Karpas-422 (cell line): ENCODE results near the gene RFX4. TPM values are rescaled to one million over a fixed set of nuclear protein-coding genes. Genes with fewer than 3 reads are reported as not detected.

Experiments used
- DNase-seq: peaks from one replicate; pipeline ENCODE4 v3.0.0-alpha.2; 2015
- H2AFZ ChIP-seq: fragments of 200-600 bp; sonication (generic); 2 replicates; pipeline ENCODE4 v1.6.1; 2014; ENCODE audit warnings: antibody characterized with exemption, low read length, mixed read lengths
- H3K27ac ChIP-seq: fragments of 200-600 bp; sonication (generic); 2 replicates; pipeline ENCODE4 v1.5.1; 2014; ENCODE audit warnings: mild to moderate bottlenecking, low read length, moderate library complexity
- H3K27me3 ChIP-seq: fragments of 200-600 bp; sonication (generic); 2 replicates; pipeline ENCODE4 v1.6.1; 2014; ENCODE audit warnings: low read length, mixed read lengths
- H3K36me3 ChIP-seq: fragments of 200-600 bp; sonication (generic); 2 replicates; pipeline ENCODE4 v1.6.1; 2014; ENCODE audit warnings: low read length, mixed read lengths; ENCODE audit not compliant: insufficient read depth
- H3K4me1 ChIP-seq: fragments of 200-600 bp; sonication (generic); 2 replicates; pipeline ENCODE4 v1.6.1; 2014; ENCODE audit warnings: mild to moderate bottlenecking, low read length, mixed read lengths
- H3K4me2 ChIP-seq: fragments of 200-600 bp; sonication (generic); 2 replicates; pipeline ENCODE4 v1.6.1; 2014; ENCODE audit warnings: low read length, low read depth, mild to moderate bottlenecking; ENCODE audit not compliant: poor library complexity, severe bottlenecking
- H3K4me3 ChIP-seq: fragments of 200-600 bp; sonication (generic); 2 replicates; pipeline ENCODE4 v1.5.1; 2014; ENCODE audit warnings: mild to moderate bottlenecking, antibody characterized with exemption, low read length, mixed read lengths
- H3K79me2 ChIP-seq: fragments of 200-600 bp; sonication (generic); 2 replicates; pipeline ENCODE4 v1.6.1; 2014; ENCODE audit warnings: mild to moderate bottlenecking, low read length, mixed read lengths
- H3K9ac ChIP-seq: fragments of 200-600 bp; sonication (generic); 2 replicates; pipeline ENCODE4 v1.6.0; 2014; ENCODE audit warnings: low read length
- H3K9me2 ChIP-seq: fragments of 200-600 bp; sonication (generic), shearing (Covaris generic); replicated peaks from 2 replicates; pipeline ENCODE4 v1.6.0; 2014; ENCODE audit warnings: mild to moderate bottlenecking, low read length, moderate library complexity; ENCODE audit not compliant: insufficient read depth
- H3K9me3 ChIP-seq: fragments of 300-700, 200-600 bp; sonication (generic); 2 replicates; pipeline ENCODE4 v1.6.1; 2014; ENCODE audit warnings: low read length, mixed read lengths
- H4K20me1 ChIP-seq: fragments of 200-600 bp; sonication (generic); 2 replicates; pipeline ENCODE4 v1.6.1; 2014; ENCODE audit warnings: mild to moderate bottlenecking, antibody characterized with exemption, low read length, low read depth; ENCODE audit not compliant: insufficient read depth
- total RNA-seq: library from RNA; depleted of rRNA; stranded (reverse); fragments of >200 nt; shearing (Covaris generic); gene quantifications from 2 replicates; pipeline ENCODE4 v1.2.3, GENCODE V29; 2014; ENCODE audit warnings: low replicate concordance

RFX4 gene
- total RNA-seq, 1 experiment from 2014 or later = not detected

DNA sequence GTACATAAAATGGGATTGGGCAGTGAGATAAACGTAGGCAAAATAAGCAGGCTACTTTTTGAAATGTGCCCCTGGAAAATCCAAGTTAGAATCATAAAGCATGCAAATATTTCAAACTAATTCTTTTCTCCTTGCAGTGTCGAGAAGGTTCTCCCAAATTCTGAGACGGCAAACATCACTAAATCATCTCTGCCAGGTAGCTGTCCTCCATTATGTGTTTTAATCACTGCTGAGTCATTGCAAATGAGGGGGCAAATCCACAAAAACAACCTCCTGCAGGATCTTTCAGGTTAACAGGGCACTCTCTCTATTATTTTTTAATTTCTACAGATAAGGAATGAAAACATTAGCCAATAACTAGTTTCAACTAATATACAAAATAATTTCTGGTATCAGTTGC, 128.5 kb downstream of the RFX4 start:
- Histone ChIP-seq H3K9me2 (no peaks in the 10 kb centered on the region), H3K4me2 (no peak overlapping the region), H3K9ac (no peak overlapping the region), H2AFZ (no peak overlapping the region), H3K27ac (no peak overlapping the region), H3K4me3 (no peak overlapping the region), H3K27me3 (no peaks in the 10 kb centered on the region), H3K36me3 (no peaks in the 10 kb centered on the region), H3K4me1 (no peaks in the 10 kb centered on the region), H3K9me3 (no peaks in the 10 kb centered on the region), H4K20me1 (no peaks in the 10 kb centered on the region), H3K79me2 (no peaks in the 10 kb centered on the region)
- DNase-seq = no peak

DNA sequence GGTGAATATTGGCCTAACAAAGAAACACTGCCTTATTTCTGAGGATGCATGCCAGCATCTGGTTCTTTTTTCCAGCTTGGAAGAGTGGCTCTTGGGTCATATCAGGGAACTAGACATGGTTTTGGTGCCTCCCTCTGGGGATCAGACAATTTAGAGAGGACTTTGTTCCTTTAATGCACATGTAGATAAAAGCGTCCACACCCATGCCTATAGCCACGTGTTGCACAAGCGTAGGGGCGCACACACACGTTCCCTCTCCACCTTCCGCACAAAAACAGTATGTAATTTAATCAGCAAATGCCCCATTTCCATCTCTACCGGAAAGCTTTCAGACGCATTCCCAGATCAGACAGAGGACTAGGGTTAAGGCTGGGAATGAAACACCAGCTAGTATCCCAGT, 130.0 kb downstream of the RFX4 start:
- H3K4me1 ChIP-seq = no peaks in the 10 kb centered on the region
- H2AFZ ChIP-seq = no peak overlapping the region
- no peaks in the 10 kb centered on the region for H3K9me2 ChIP-seq

DNA sequence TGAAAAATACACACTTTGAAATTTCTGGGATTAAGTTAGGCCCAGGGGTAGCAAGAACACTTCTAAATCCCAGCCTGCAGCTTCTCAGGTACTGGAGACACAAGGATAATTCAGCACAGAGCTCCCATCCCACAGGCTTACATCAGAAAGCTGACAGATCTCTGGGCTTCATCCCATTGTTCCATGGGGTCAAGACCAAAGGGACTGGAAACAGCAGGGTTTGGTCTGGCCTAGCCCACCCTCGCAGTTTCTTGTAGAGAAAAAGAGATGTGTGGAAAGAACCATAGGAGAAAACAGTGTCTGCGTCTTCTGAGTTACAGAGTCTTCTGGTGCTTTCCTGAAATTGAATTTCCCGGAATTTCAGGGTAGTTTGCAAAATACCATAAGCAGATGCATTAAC, 132.1 kb downstream of the RFX4 start:
- Histone ChIP-seq H3K4me2 (no peak overlapping the region), H2AFZ (no peak overlapping the region), H3K4me1 (no peaks in the 10 kb centered on the region), H3K9me3 (no peaks in the 10 kb centered on the region), H4K20me1 (no peaks in the 10 kb centered on the region), H3K79me2 (no peaks in the 10 kb centered on the region), H3K9ac (no peak overlapping the region), H3K27ac (no peak overlapping the region), H3K4me3 (no peak overlapping the region), H3K36me3 (no peaks in the 10 kb centered on the region), H3K27me3 (no peaks in the 10 kb centered on the region), H3K9me2 (no peaks in the 10 kb centered on the region)
- DNase-seq = no peak

More for the DNA sequence above, 130.0 kb downstream of the RFX4 start:
- no peaks in the 10 kb centered on the region for H3K9me3 ChIP-seq
- no peaks in the 10 kb centered on the region for H3K27me3 ChIP-seq
- no peak overlapping the region for H3K4me3 ChIP-seq
- no peaks in the 10 kb centered on the region for H3K36me3 ChIP-seq
- no peak overlapping the region for H3K4me2 ChIP-seq
- no peak overlapping the region for H3K27ac ChIP-seq
- no peaks in the 10 kb centered on the region for H3K79me2 ChIP-seq
- no peaks in the 10 kb centered on the region for H4K20me1 ChIP-seq
- DNase-seq = no peak
- no peak overlapping the region for H3K9ac ChIP-seq

DNA sequence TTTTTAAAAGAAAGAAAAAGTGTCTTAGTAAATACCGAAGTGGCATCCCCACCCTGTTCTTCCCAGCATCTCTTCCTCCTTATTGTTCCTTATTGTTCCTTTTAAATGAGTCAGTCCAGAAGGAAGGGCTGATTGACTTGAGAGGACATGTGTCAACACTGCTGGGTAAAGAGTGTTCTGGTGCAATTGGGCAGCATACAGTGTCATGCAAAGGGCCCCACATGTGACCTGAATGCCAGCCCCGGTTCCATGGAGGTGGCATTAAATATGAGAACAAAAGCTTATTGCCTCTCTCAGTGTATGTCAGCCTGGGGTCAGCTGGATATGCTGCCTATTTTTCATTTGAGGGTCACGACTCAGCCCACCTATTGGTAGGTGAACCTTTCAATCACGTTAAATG, 132.8 kb downstream of the RFX4 start:
- no peaks in the 10 kb centered on the region for H4K20me1 ChIP-seq
- no peaks in the 10 kb centered on the region for H3K36me3 ChIP-seq
- no peaks in the 10 kb centered on the region for H3K79me2 ChIP-seq
- H3K4me1 ChIP-seq = no peaks in the 10 kb centered on the region
- H3K4me2 ChIP-seq = no peak overlapping the region
- H3K9me3 ChIP-seq = no peaks in the 10 kb centered on the region
- H3K27me3 ChIP-seq = no peaks in the 10 kb centered on the region
- no peak overlapping the region for H3K4me3 ChIP-seq
- H3K9ac ChIP-seq = no peak overlapping the region
- no peaks in the 10 kb centered on the region for H3K9me2 ChIP-seq
- no peak overlapping the region for H2AFZ ChIP-seq
- H3K27ac ChIP-seq = no peak overlapping the region
- DNase-seq = no peak

DNA sequence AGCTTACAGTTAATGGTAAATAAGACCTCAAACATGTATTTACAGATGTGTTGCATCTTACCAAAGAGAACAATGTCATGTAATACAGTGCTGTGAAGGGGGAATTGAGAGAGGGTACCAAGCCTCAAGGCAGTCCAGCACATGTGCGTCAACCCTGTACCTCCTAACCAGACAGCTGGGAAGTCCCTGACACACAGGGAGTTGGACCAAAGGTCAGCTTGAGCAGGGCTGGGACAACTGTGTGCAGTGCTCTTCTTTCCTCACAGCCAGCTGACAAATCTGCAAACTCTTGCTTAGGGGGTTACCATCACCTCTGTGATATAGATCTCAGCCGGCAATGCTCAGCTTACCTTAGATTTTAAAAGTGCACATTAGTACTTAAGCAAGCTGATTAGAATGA, 134.9 kb downstream of the RFX4 start:
- H3K9ac ChIP-seq = no peak overlapping the region
- H3K36me3 ChIP-seq = no peaks in the 10 kb centered on the region
- H3K9me3 ChIP-seq = no peaks in the 10 kb centered on the region
- no peak overlapping the region for H2AFZ ChIP-seq
- no peaks in the 10 kb centered on the region for H3K79me2 ChIP-seq
- H3K4me1 ChIP-seq = no peaks in the 10 kb centered on the region
- H3K27me3 ChIP-seq = no peaks in the 10 kb centered on the region
- no peaks in the 10 kb centered on the region for H3K9me2 ChIP-seq
- H4K20me1 ChIP-seq = no peaks in the 10 kb centered on the region
- no peak overlapping the region for H3K4me2 ChIP-seq
- no peak overlapping the region for H3K4me3 ChIP-seq
- no peak for DNase-seq
- no peak overlapping the region for H3K27ac ChIP-seq

DNA sequence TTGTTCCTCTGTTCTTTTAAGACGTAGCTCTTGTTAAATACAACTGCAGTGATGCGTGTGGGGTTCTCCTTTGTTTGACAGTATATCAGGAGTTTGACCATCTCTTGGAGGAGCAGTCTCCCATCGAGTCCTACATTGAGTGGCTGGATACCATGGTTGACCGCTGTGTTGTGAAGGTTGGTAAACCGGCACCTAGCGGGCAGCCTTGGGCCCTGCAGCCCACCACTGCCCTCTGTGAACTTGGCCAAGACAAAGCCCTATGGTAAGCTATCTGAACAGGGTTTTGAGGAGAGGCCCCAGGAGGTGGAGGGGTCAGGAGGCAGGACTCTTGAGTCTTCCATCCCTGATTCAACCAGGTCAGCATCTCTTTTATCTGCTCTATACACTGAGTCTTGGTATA, 137.1 kb downstream of the RFX4 start:
- Histone ChIP-seq H3K27ac (no peak overlapping the region), H3K36me3 (no peaks in the 10 kb centered on the region), H3K4me1 (no peaks in the 10 kb centered on the region), H3K27me3 (no peaks in the 10 kb centered on the region), H4K20me1 (no peaks in the 10 kb centered on the region), H3K79me2 (no peaks in the 10 kb centered on the region), H3K9me3 (no peaks in the 10 kb centered on the region), H3K9me2 (no peaks in the 10 kb centered on the region), H3K4me3 (no peak overlapping the region), H3K4me2 (no peak overlapping the region), H3K9ac (no peak overlapping the region), H2AFZ (no peak overlapping the region)
- DNase-seq = no peak

DNA sequence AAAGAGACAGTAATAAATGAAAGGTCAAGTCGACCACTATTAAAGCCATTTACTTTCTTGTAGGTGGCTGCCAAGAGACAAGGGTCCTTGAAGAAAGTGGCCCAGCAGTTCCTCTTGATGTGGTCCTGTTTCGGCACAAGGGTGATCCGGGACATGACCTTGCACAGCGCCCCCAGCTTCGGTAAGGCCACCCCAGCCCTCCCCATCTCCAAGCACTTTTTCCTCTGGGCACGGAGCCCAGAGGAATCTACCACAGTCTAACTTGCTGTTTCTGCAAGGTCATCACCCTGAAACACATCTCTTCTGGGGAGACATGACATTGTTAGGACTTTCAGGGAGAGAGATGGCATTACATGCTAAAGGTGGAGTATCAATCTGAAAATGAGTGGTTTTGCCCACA, 137.9 kb downstream of the RFX4 start:
- Histone ChIP-seq H4K20me1 (no peaks in the 10 kb centered on the region), H3K4me2 (no peak overlapping the region), H2AFZ (no peak overlapping the region), H3K9me2 (no peaks in the 10 kb centered on the region), H3K27ac (no peak overlapping the region), H3K4me1 (no peaks in the 10 kb centered on the region), H3K27me3 (no peaks in the 10 kb centered on the region), H3K9me3 (no peaks in the 10 kb centered on the region), H3K36me3 (no peaks in the 10 kb centered on the region), H3K79me2 (no peaks in the 10 kb centered on the region), H3K4me3 (no peak overlapping the region), H3K9ac (no peak overlapping the region)
- DNase-seq = no peak

DNA sequence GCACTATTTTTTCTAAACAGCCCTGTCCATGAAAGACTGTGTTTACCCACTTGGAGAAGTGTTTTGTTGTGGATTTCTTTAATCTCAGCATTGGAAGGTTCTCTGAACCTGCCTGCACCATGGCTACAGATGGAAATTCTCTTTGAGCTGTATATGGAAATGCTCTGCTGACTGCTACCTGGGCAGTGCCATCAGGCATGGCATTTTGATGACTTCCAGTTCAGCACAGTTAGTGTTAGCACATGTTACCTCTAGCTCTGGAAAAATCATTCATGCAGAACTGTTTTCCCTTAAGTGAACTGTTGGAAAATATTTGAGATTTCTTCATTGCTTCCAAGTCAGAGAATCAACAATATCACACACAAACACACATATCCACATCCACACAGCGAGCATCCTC, 139.1 kb downstream of the RFX4 start:
- Histone ChIP-seq H3K27ac (no peak overlapping the region), H3K9ac (no peak overlapping the region), H3K9me3 (no peaks in the 10 kb centered on the region), H3K4me1 (no peaks in the 10 kb centered on the region), H4K20me1 (no peaks in the 10 kb centered on the region), H3K4me3 (no peak overlapping the region), H3K4me2 (no peak overlapping the region), H3K79me2 (no peaks in the 10 kb centered on the region), H3K27me3 (no peaks in the 10 kb centered on the region), H3K9me2 (no peaks in the 10 kb centered on the region), H3K36me3 (no peaks in the 10 kb centered on the region), H2AFZ (no peak overlapping the region)
- DNase-seq = no peak

DNA sequence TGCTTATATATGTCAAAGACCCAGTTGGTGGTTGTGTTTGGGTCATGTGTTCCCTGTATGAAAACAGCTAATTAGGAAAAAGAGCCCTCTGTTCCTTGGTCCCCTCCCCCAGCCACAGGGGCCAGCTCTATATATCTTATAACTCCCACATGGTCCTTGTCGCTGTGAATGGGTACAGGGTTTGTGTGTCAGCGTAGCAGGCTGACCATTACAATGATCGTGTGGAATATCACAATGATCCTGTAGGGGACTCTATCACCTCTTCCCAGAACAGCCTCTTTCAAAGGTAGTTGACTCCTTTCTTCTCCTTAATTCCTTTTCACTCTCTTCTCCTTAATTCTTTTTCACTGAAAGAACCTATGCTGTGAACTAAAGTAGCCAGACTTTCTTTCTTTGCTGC, 140.0 kb downstream of the RFX4 start:
- DNase-seq = no peak
- Histone ChIP-seq H3K4me1 (no peaks in the 10 kb centered on the region), H3K9ac (no peak overlapping the region), H3K4me3 (no peak overlapping the region), H3K27me3 (no peaks in the 10 kb centered on the region), H4K20me1 (no peaks in the 10 kb centered on the region), H3K27ac (no peak overlapping the region), H3K79me2 (no peaks in the 10 kb centered on the region), H2AFZ (no peak overlapping the region), H3K36me3 (no peaks in the 10 kb centered on the region), H3K9me3 (no peaks in the 10 kb centered on the region), H3K9me2 (no peaks in the 10 kb centered on the region), H3K4me2 (no peak overlapping the region)
